K562 (cell line): ENCODE data around the gene PADI1. TPM values are rescaled to one million over a fixed set of nuclear protein-coding genes. Genes with fewer than 3 reads are reported as not detected.

Source experiments
- ATAC-seq: fragments of 200-7000 bp; cut with Tn5 transposase; 3 replicates; pipeline ENCODE4 v1.9.1; 2020; ENCODE audit warnings: moderate library complexity
- BruUV-seq: library from RNA; stranded (reverse); fragments of 400-500 nt; replicated peaks from 2 replicates; lab custom pipeline; 2021; lab: Mats Ljungman, UMichigan
- CTCF ChIA-PET: fragments of 300-600 bp; formaldehyde crosslinking; extraction: SDS; loops from one replicate; lab custom pipeline; 2021; ENCODE audit warnings: low intra/inter-chr PET ratio; lab: Yijun Ruan, JAX
- POLR2A ChIA-PET: fragments of 300-600, 350-650 bp; sonication (Branson Sonifier 250); formaldehyde crosslinking; extraction: SDS; loops from one replicate; lab custom pipeline; 2021; ENCODE audit warnings: antibody characterized with exemption, inconsistent platforms; lab: Yijun Ruan, JAX
- DNase-seq, 4 experiments: peaks; one replicate each; pipeline versions ENCODE4 v3.0.0 to v3.0.0-alpha.2; 2011 to 2018; ENCODE audit warnings: low spot score in 3 of 4, mixed read lengths in 3 of 4; ENCODE audit errors: extremely low read depth in 1 of 4
- FAIRE-seq: peaks from 2 replicates; lab custom pipeline; 2011; peaks lifted over from hg19 to GRCh38; lab: Jason Lieb, UNC
- H2AFZ ChIP-seq: 2 replicates; pipeline ENCODE4 v1.6.0; 2011; ENCODE audit warnings: low read depth, low read length, control low read depth, inconsistent platforms
- H3K27ac ChIP-seq: fragments of 200-600 bp; 3 replicates; pipeline ENCODE4 v1.8.0; 2011; ENCODE audit warnings: low read depth, mild to moderate bottlenecking, control low read depth, inconsistent platforms, low read length, moderate library complexity, mixed read lengths; ENCODE audit errors: extremely low read depth
- H3K27me3 ChIP-seq, 2 experiments: fragments of 300-600 bp in 1 of 2; 2 replicates in 1 of 2; 3 replicates in 1 of 2; pipeline versions ENCODE4 v1.6.0 to v1.8.0; 2011; ENCODE audit warnings: inconsistent platforms in 2 of 2, low read length in 2 of 2, mild to moderate bottlenecking in 1 of 2, mixed read lengths in 1 of 2, moderate library complexity in 1 of 2; ENCODE audit not compliant: control insufficient read depth in 2 of 2, insufficient read depth in 2 of 2
- H3K36me3 ChIP-seq: fragments of 300-600 bp; 3 replicates; pipeline ENCODE4 v1.8.0; 2011; ENCODE audit warnings: mild to moderate bottlenecking, low read length, inconsistent platforms; ENCODE audit not compliant: control insufficient read depth, insufficient read depth
- H3K4me1 ChIP-seq, 2 experiments: fragments of 200-600 bp in 1 of 2; replicated peaks in 1 of 2; 2 replicates in 1 of 2; 3 replicates in 1 of 2; pipeline versions ENCODE4 v1.5.1 to v1.8.0; 2011; ENCODE audit warnings: inconsistent platforms in 2 of 2, low read length in 2 of 2, mild to moderate bottlenecking in 1 of 2, mixed read lengths in 1 of 2, moderate library complexity in 1 of 2; ENCODE audit not compliant: control insufficient read depth in 2 of 2, insufficient read depth in 2 of 2
- H3K4me2 ChIP-seq: 2 replicates; pipeline ENCODE4 v1.6.1; 2011; ENCODE audit warnings: low read length, control low read depth, inconsistent platforms, mixed read lengths; ENCODE audit not compliant: insufficient read depth
- H3K4me3 ChIP-seq: fragments of 200-600 bp; sonication (generic), shearing (Covaris generic); 2 replicates; pipeline ENCODE4 v1.5.1; 2016; ENCODE audit warnings: control low read depth, inconsistent platforms
- H3K79me2 ChIP-seq: fragments of 200-600 bp; 3 replicates; pipeline ENCODE4 v1.8.0; 2011; ENCODE audit warnings: low read length, inconsistent platforms; ENCODE audit not compliant: control insufficient read depth, insufficient read depth
- H3K9ac ChIP-seq, 2 experiments: 2 replicates each; pipeline versions ENCODE4 v1.6.0 to v1.6.1; 2011; ENCODE audit warnings: low read depth in 2 of 2, low read length in 2 of 2, control low read depth in 1 of 2, inconsistent platforms in 1 of 2, mild to moderate bottlenecking in 1 of 2, mixed read lengths in 1 of 2; ENCODE audit not compliant: insufficient read depth in 1 of 2
- H3K9me1 ChIP-seq: one replicate; pipeline ENCODE4 v1.6.0; 2011; ENCODE audit warnings: inconsistent platforms, mild to moderate bottlenecking, low read length, moderate library complexity; ENCODE audit not compliant: control insufficient read depth, insufficient read depth
- H3K9me3 ChIP-seq: replicated peaks from 2 replicates; pipeline ENCODE4 v1.5.1; 2011; ENCODE audit warnings: low read depth, low read length, inconsistent platforms; ENCODE audit not compliant: control insufficient read depth, insufficient read depth
- H4K20me1 ChIP-seq: replicated peaks from 2 replicates; pipeline ENCODE4 v1.6.1; 2011; ENCODE audit warnings: low read length, inconsistent platforms, mixed read lengths; ENCODE audit not compliant: control insufficient read depth, insufficient read depth
- ARID1B ChIP-seq: fragments of 450-650 bp; IDR thresholded peaks from 2 replicates; pipeline ENCODE4 v1.6.1; 2016; ENCODE audit warnings: antibody characterized with exemption, mild to moderate bottlenecking, inconsistent platforms
- FOSL1 ChIP-seq: fragments of 200-800 bp; sonication (Bioruptor generic); conservative IDR thresholded peaks from 2 replicates; pipeline ENCODE4 v1.6.1; 2016; ENCODE audit warnings: missing genetic modification characterization, missing compliant biosample characterization
- JUND ChIP-seq, 2 experiments: IDR thresholded peaks; 2 replicates in 1 of 2; 3 replicates in 1 of 2; pipeline ENCODE4 v1.6.1; 2011; ENCODE audit warnings: borderline replicate concordance in 2 of 2, low read depth in 2 of 2, low read length in 2 of 2, improper control_type of control experiment in 1 of 2, missing biosample characterization in 1 of 2, missing genetic modification characterization in 1 of 2, missing genetic modification reagents in 1 of 2
- MEIS2 ChIP-seq: fragments of 450-650 bp; IDR thresholded peaks from 2 replicates; pipeline ENCODE4 v1.6.1; 2014; ENCODE audit warnings: mild to moderate bottlenecking; ENCODE audit not compliant: partially characterized antibody
- SMC3 ChIP-seq: conservative IDR thresholded peaks from 2 replicates; pipeline ENCODE4 v1.6.1; 2011; ENCODE audit warnings: low read depth, low read length, improper control_type of control experiment; ENCODE audit not compliant: insufficient read depth
- TCF3 ChIP-seq: sonication (generic); formaldehyde crosslinking; IDR thresholded peaks from 2 replicates; pipeline ENCODE4 v1.4.0; 2020; ENCODE audit warnings: mild to moderate bottlenecking, missing genetic modification reagents
- WGBS: fragments of 100-300 bp; shearing (Covaris generic); methylation state at CpG from one replicate; pipeline ENCODE4 v1.1.6; 2016; ENCODE audit warnings: low coverage, mixed read lengths; ENCODE audit not compliant: insufficient coverage; ENCODE audit errors: missing lambda C conversion rate; 5-methylcytosine and 5-hydroxymethylcytosine counted together
- in situ Hi-C: fragments of 300-500 bp; cut with MboI; formaldehyde crosslinking; loops from 4 replicates; pipeline ENCODE4 v1.15.0; 2018; ENCODE audit warnings: inconsistent platforms, mixed read lengths
- intact Hi-C: fragments of 100-400 bp; cut with micrococcal nuclease; formaldehyde crosslinking; loops from 2 replicates; pipeline ENCODE4 v1.14.2; 2022
- polyA plus RNA-seq, 8 experiments: library from polyadenylated mRNA; depleted of rRNA in 4 of 8; stranded (reverse) in 5 of 8; unstranded in 3 of 8; fragments of >200 nt; fragmentation: Nextera tagmentation in 2 of 8; fragmentation: Illumina TruSeq in 1 of 8; extraction: Ambion mirVana in 2 of 8; extraction: Trizol in 1 of 8; gene quantifications; 2 replicates each; pipeline versions ENCODE4 v1.2.1 to v1.2.3, GENCODE V29; 2011 to 2014; ENCODE audit warnings: inconsistent platforms in 1 of 8, missing spikeins in 1 of 8
- total RNA-seq, 7 experiments: library from RNA; depleted of rRNA in 6 of 7; stranded (reverse); fragments of >200 nt in 6 of 7; fragmentation: Illumina TruSeq in 2 of 7; extraction: Trizol in 2 of 7; gene quantifications; 2 replicates each; pipeline versions ENCODE4 v1.2.1 to v1.2.3, GENCODE V29; 2011 to 2021; ENCODE audit warnings: low replicate concordance in 1 of 7

The PADI1 gene
- total and polyA plus RNA-seq, 9 of the 15 experiments (the other 6 are each of a cell fraction or from before 2014, with no cell fraction given), result not detected

DNA sequence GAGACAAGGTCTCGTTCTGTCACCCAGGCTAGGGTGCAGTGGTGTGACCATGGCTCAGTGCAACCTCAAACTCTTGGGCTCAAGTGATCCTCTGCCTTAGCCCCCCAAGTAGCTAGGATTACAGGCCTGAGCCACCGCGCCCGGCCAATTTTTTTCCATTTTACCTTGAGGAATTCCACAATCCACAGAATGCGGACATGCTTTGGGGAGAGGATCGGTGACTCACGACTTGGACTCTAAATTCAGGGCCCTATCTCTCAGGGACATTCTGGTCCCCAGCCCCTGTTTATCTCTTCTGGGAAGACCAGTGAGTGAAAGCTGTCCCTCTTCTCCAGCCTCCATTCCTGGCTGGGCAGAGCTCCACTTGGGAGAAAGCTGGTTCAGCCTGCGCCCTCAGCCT is 5.2 kb downstream of the PADI1 start:
- CTCF ChIA-PET, result no interaction called here
- Histone ChIP-seq H3K4me1 (peaks cover 0 to 7% of the 10 kb centered on the region in 2 experiments; a peak in 2 of 5 replicates), H3K4me3 (no peak overlapping the region), H3K9ac (no peak overlapping the region), H3K27me3 (peaks cover 25 to 75% of the 10 kb centered on the region in 2 experiments), H4K20me1 (peaks cover 13% of the 10 kb centered on the region), H3K27ac (no peak overlapping the region), H3K4me2 (no peak overlapping the region; the same call in 1 of the 2 replicates), H2AFZ (no peak overlapping the region), H3K36me3 (no peaks in the 10 kb centered on the region), H3K79me2 (no peaks in the 10 kb centered on the region), H3K9me3 (no peaks in the 10 kb centered on the region), H3K9me1 (no peaks in the 10 kb centered on the region)
- peak; percentile 72 for TF ChIP-seq FOSL1 (tag)
- peak; percentile 13; the same call in 1 of the 2 replicates for TF ChIP-seq JUND (IDR thresholded peaks at IDR 0.05; ENCODE audit: borderline replicate concordance, low read depth, low read length)
- no peak for TF ChIP-seq JUND (tag; IDR thresholded peaks at IDR 0.05; ENCODE audit: borderline replicate concordance, low read depth, low read length)
- peak; percentile 53 for TF ChIP-seq ARID1B
- peak; percentile 64 for TF ChIP-seq TCF3 (CRISPR knock-in tag)
- peak; percentile 7 for TF ChIP-seq MEIS2
- no peak for TF ChIP-seq SMC3
- POLR2A ChIA-PET, result interaction anchor here (0.9 kb wide), 2 partner anchors 9 to 11 kb away, joined by 3 read pairs; no protein-coding TSS in a partner anchor
- DNase-seq (no peak), ATAC-seq (no peak), FAIRE-seq (no peak)
- in situ Hi-C loops (no loop called here), intact Hi-C loops (no loop called here)
- 0% methylated on average over 8 of the region's 8 CpGs for WGBS
- BruUV-seq, result no TSS peak
